HG02571 (cell line): ENCODE data around the gene FAM177B.

Source experiments
- ATAC-seq: cut with Tn5 transposase; IDR thresholded peaks from one replicate; pipeline ENCODE4 v1.9.1; 2021; ENCODE audit warnings: mild to moderate bottlenecking, moderate library complexity; ENCODE audit not compliant: unreplicated experiment

FAM177B gene

GRCh38 chr1:222784916-222785315 is 47.9 kb downstream of the FAM177B start:
- ATAC-seq = no peak

GRCh38 chr1:222785529-222785928 is 48.5 kb downstream of the FAM177B start:
- ATAC-seq = no peak

GRCh38 chr1:222786121-222786520 is 49.1 kb downstream of the FAM177B start:
- no peak for ATAC-seq

DNA sequence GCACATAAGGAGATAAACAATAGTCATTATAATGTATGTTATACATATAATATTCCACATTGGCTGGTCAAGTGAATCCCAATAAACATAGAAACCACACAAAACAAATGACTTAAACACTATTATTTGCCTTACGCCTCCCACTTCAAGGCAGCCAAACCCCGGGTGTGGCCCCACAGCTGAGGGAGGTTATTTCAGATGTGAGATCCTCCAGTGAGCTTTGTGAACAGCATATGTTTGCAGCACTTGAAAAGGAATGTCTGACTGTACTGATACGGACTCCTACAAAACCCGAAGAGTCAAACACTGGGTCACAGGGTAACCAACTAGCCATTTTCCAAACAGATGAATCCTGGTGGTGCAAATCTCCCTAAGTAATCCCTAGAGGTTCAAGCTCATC is 50.7 kb downstream of the FAM177B start:
- ATAC-seq = no peak

GRCh38 chr1:222788402-222789156 is 51.6 kb downstream of the FAM177B start:
- ATAC-seq = no peak

GRCh38 chr1:222790115-222790514 is 53.1 kb downstream of the FAM177B start:
- ATAC-seq = no peak

- no peak for ATAC-seq
These were observed 53.5 kb downstream of the FAM177B start for GRCh38 chr1:222790520-222790919.

DNA sequence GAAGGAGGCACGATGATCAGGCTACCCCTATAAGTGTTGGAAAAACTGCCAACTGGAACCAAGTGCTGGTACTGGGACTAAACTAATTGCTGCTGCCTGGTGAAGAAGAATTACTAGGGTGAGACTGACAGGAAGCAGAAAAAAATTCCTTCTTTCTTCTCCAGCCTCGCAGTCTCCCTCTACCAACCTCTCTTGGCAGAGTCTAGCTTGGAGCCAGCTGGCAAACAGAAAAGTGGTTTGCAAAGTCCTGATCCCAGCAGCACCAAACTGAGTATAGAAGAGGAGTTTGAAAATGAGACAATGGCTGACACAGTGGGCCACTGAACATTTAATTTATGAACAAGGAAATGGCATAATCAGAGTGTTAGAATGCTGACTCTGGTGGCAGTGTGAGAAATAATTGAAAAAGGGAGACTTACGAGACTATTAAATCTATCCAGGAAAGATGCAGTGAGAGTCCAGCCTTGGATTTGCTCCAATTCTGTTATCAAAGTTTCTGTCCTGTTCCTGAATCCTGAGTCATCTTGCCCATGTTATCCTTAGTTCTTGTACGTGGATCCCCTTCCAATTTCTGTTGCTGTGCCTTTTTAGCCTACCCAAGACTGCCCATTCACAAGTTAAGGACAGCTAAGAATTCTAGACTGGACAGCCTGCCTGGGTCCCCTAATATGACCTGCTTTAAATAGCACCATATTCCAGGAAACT is 54.2 kb downstream of the FAM177B start:
- no peak for ATAC-seq

DNA sequence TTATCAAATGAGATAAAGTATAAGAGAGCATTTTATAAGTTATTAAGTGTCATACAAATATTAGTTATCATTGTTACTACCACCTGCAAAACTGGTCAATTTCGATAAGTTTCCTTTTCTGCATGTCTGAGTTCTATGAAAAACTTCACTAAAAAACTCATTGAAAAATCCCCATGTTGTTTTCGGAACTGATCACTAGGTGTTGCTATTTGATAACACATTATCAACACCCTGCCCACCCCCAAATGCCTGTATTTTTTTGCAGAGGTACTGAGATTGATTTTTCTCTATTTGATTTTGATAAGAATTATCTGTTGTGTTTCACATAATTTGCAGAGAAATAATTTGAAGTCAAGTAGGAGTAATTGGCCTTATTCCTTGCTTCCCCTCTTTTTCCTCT is 55.7 kb downstream of the FAM177B start:
- no peak for ATAC-seq

DNA sequence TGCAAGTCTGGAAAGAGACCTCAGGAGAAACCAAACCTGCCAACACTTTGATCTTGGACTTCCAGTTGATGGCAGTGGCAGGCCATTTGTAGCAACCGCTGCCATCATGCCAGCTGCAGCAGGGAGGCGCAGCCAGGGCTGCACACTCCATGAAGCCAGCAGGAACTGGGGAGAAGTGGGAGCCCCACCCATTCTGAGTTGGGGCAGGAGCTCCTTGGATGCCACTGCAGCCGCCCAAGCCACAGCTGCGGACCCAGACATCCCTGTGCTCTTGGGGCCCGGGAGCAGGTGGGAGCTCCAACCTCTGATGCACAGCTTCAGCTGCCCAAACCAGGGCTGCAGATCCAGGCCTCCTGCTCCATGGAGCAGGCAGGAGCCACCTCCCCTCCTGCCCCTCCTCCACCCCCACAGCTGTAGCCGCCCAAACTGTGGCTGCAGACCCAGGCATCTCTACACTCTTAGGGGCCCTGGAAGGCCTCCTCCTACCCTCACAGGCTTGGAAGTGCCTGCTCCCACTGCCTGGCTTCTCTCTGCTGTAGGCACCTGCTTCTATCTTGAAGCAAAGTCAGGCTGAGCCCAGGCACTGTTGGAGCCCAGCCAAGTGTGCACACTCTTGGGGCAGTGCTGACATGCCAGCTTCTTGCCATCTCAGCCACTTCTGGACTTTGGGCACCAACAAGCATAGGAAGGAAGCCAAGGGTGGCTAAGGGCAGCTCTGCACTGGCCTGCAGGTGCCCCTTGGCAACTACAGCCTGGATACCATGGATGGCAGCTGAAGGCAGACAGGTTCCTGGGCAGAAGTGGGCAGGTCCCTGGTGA is 57.9 kb downstream of the FAM177B start:
- no peak for ATAC-seq

- no peak for ATAC-seq
These were observed 61.1 kb downstream of the FAM177B start for GRCh38 chr1:222798116-222798515.

- ATAC-seq = no peak
These were observed 62.0 kb downstream of the FAM177B start for GRCh38 chr1:222798975-222799374.
